NCI-H2107 treated with DMSO at 0.1 percent for 48 hours (cell line): Measurements from ENCODE around the gene DRAP1.
"Not testable (repeated sequence)": the region's sequence is repeated elsewhere in the genome, so short reads cannot be mapped to it uniquely, and the experiment has no call there.

Experiments used
- DNase-seq: peaks from one replicate; lab custom pipeline; 2025; ENCODE audit not compliant: unreplicated experiment; lab: John Stamatoyannopoulos, UW

Gene DRAP1

DNA sequence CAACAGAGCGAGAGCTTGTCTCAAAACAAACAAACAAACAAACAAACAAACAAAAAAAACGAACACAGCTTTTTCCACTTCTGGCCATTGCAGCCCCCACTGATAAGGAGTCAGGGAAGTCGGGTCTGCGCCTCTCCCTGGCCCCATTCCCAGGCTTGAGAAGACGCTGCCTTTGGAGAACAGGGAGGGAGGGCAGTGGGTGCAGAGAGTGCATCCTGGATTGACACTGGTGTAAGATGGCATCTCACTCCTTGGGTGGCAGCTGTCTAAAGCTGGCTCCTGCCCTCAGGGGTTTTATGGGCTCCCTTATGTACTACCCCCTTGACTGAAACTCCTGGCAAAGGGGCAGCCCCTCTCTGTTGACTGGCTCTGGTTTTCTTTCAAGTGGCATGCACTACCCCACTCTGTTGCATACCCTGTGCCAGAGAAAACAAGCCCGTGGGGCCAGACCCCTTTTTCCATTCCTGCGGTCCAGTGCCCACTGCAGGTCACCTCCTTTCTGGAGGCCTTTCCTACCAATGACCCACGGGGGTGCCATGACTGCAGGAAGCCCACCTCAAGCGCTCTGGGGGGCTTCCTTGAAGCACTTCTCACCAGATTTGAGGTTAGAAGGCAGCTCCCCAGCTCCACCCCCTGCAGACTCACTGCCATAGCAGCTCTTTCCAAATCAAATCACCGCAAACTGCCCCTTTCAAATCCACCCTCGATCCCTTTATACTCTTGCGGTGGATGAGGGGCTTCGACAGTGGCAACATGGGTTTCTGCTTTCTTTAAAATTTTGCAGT lies 12.7 kb downstream of the DRAP1 start:
- no peak for DNase-seq

DNA sequence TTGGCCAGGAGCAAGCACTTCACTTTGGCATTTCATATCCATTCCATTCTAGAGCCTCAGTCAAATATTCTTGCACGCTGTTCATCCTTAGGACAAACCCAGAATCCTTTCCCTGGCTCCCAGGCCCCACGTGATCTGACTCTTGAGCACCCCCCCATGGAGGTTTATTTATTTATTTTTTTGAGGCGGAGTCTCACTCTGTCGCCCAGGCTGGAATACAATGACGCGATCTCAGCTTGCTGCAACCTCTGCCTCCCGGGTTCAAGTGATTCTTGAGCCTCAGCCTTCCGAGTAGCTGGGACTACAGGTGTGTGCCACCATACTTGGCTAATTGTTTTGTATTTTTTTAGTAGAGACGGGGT lies 13.3 kb downstream of the DRAP1 start:
- DNase-seq = no peak

DNA sequence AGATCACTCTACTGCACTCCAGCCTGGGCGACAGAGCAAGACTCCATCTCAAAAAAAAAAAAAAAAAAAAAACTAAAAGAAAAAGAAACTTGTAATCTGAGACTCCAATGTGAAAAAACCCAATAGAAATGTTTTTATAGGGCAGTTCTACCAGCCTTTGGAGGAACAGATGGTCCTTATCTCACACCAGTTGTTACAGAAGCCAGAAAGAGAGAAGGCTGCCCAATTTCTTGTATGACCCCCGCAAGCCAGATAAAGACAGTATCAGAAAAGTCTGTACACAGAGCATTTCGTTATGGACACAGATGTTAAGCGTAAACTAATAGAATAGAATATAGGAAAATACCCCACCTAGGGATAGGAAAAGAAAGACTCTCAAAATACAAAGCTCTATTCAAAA lies 14.8 kb downstream of the DRAP1 start:
- DNase-seq = no peak

DNA sequence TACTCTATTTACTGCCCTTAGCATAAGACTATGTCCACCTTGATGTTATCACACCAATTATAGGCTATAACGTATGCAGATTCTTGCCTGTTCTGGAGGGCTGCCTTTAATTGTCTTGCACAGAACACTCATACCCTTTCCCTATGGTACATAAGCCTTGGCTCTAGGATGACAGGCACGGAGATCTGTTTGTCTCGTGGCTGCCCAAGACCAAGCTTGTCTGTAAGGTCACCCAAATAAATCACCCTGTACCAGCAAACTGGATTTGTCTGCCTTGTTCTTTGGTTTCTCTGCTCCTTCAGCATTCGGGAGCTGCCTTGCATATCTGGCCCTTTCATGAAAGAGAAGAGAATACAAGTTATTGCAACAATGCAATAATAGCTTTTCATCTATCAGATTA lies 18.5 kb downstream of the DRAP1 start:
- no peak for DNase-seq

DNA sequence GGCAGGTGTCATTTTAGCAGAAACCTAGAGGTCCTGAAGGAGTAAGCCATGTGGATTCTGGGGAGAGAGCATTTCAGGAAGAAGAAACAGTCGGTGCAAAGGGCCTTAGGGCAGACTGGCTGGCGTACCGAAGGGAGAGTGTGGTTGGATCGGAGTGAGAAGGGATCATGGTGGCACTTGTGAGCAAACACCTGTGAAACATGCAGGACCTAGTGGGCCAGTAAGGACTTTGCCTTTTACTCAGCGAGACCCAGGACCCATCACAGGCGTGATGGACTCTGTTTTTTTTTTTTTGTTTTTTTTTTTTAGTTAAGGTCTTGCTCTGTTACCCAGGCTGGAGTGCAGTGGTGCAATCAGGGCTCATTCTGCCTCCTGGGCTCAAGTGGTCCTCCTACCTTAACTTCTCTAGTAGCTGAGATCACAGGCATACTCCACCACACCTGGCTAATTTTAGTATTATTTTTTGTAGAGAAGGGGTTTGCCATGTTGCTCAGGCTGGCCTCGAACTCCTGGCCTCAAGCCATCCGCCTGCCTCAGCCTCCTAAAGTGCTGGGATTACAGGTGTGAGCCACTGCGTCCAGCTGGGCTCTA lies 22.6 kb downstream of the DRAP1 start:
- DNase-seq = no peak

DNA sequence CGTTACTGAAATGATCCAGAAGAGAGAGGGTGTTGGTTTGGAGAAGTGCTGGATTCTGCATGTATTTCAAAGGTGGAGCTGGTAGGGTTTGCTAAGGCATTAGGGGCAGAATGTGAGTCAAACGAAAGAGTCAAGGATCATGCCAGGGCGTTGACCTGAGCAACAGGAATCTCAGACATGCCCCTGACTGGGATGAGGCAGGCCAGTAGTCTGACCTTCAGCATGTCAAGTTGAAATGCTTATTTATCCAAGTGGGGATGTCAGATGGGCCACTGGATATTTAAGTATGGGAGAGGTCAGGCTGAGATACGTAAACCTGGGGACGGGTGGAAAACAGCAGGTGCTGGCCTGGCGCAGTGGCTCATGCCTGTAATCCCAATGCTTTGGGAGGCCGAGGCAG lies 23.3 kb downstream of the DRAP1 start:
- no peak for DNase-seq

DNA sequence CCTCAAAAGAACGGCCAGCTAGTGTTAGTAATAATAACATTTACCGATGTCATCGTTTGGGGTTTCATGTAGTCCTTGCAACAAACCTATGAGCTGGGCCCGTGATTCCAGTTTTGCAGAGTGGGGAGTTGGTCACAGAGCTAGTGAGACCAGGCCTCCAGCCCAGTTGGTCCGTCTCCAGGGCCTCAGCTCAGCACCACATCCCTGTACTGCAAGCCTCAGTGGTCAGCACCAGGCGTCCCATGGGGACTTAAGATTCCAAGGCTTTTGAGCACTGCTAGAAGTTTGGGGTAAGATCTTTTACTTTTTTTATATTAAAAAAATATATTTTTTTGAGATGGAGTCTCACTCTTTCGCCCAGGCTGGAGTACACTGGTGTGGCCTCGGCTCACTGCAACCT lies 25.0 kb downstream of the DRAP1 start:
- no peak for DNase-seq

DNA sequence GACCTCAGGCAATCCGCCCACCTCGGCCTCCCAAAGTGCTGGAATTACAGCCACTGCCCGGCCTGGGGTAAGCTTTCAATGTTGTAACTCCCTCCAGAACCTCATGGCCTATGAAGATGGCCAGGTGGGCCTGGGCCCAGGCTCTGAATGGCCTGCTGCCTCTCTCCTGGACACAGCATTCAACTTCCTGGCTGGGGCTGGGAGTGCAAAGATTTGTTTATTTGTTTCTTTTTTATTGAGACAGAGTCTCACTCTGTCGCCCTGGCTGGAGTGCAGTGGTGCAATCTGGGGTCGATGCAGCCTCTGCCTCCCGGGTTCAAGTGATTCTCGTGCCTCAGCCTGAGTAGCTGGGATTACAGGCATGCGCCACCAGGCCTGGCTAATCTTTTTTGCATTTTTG lies 25.5 kb downstream of the DRAP1 start:
- DNase-seq = no peak

DNA sequence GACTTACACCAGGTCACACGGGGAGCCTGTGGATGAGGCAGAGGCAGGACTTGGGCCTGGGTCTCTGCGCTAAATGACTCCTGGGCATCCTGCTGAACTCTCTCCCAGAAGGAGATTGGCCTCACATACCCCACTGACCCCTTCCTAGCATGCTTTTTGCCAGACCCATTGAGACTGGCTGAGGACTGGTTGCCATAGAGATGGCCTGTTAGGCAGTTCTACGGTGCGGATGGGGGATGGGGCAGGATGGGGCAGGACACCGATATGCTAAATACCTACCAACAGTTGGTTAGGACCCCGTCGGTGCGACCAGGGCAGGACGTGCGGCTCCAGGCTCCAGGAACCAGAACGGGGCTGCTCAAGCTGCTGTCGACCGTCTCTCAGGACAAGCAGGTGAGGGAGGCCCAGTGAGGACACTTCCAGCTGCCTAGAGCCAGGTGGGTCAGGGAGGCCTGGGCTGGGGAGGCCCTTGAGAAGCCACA lies 26.2 kb downstream of the DRAP1 start, which contains the start of gene TSGA10IP:
TSS of gene TSGA10IP (plus strand) at position 51 of the 482 bp plus-strand sequence. CDS start at position 247, 196 bp downstream.
- no peak for DNase-seq

DNA sequence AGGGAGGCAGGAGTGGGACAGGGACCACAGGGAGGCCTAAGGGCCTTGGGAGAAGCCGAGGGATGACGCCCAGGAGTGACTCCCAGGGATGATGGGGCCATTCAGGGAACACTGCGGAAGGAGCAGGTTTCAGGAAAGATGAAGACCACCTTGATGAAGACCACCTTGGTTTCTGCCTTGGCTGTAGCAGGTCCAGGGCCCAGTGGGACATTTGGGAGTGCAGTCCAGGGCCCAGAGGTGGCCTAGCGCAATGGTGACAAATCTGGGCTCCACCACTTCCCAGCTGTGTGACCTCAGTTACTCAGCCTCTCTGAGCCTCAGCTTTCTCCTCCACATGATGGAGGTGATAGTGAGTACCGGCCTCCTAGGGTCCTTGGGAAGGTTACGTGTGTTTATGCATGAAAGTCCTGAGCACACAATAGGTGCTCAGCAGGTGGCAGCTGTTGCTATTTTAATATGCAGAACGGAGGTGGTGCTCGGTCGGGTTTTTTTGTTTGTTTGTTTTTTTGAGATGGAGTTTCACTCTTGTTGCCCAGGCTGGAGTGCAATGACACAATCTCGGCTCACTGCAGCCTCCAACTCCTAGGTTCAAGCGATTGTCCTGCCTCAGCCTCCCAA lies 26.8 kb downstream of the DRAP1 start:
- DNase-seq = no peak

DNA sequence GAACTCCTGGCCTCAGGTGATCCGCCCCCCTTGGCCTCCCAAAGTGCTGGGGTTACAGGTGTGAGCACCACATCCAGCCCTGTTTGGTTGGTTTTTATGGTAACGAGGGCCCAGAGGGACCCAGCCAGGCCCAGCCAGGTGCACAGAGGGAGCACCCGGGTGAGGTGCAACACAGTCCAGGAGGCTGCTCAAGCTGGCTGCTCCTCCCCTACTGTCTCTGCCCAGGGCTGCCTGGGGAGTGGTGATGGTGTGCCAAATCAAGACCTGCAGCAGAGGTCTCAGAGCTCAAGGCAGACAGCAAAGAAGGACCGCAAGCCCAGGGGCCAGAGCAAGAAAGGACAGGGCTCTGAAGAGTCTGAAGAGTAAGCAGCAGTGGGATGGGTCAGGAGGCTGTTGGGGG lies 27.4 kb downstream of the DRAP1 start:
- no peak for DNase-seq

DNA sequence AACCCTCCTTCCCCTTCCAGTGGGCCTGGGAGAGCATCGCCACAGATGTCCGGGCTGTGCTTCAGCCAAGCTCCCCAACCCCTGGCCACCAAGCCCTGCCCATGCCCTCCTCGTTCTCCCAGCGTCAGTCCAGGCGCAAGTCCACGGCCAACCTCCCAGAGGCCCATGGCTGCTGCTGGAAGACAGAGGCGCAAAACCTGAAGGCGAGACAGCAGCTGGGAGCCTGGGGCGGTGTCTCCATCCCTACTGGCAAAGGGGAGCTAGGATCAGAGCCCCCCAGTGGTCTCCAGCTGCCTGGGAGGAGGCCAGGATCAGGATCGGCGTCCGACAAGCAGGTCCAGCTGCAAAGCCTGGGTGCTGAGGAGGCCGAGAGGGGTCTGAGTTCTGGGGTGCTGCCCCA lies 27.9 kb downstream of the DRAP1 start:
- no peak for DNase-seq

DNA sequence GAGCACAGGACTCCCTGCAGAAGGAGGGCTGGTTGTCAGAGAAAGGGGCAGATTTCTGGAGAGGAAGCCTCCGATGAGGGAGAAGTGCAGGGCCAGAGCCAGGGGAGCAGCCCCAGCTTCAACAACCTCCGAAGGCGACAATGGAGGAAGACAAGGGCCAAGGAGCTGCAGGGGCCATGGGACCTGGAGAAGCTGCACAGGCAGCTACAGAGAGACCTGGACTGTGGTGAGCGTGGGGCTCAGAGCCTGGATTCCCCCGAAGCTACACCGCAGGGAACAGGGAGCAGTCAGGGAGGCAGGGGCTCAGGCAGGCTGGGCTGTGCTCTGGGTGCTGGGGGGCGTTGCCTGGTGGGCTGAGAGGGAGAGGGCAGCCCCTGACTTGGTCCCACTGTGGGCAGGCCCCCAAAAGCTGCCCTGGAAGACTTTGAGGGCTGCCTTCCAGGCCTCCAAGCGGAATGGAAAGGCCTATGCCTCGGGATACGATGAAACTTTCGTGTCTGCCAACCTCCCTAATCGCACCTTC lies 28.4 kb downstream of the DRAP1 start:
- DNase-seq = no peak

DNA sequence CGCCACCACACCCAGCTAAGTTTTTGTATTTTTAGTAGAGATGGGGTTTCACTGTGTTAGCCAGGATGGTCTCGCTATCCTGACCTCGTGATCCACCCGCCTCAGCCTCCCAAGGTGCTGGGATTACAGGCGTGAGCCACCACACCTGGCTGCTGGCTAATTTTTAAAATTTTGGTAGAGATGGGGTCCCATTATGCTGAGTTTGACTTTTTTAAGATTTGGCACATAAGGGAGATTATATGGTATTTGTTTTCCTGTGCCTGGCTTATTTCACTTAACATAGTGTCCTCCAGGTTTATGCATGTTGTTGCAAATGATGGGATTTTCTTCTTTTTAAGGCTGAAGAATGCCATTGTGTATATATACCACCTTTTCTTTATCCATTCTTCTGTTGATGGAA lies 31.5 kb downstream of the DRAP1 start:
- DNase-seq = not testable (repeated sequence)

DNA sequence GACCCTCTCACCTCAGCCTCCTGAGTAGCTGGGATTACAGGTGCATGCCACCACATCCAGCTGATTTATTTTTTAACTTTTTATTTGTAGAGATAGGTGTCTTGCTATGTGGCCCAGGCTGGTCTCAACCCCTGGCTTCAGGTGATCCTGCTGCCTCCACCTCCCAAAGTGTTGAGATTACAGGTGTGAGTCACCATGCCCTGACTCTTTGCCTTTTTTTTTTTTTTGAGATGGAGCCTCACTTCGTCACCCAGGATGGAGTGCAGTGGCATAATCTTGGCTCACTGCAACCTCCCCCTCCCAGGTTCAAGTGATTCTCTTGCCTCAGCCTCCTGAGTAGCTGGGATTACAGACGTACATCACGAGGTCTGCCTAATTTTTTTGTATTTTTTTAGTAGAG lies 32.4 kb downstream of the DRAP1 start:
- not testable (repeated sequence) for DNase-seq

DNA sequence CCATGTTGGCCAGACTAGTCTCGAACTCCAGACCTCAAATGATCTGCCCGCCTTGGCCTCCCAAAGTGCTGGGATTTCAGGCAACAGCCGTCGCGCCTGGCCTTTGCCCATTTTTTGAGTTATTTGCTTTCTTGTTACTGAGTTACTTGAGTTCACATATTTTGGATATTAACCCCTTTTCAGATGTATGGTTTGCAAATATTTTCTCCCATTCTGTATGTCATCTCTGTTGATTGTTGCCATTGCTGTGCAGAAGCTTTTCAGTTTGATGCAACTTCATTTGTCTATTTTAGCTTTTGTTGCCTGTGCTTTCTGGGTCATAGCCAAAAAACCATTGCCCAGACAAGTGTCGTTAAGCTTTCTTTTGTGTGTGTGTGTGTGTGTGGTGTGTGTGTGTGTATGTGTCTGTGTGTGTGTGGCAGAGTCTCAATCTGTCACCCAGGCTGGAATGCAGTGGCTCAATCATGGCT lies 32.9 kb downstream of the DRAP1 start:
- DNase-seq = no peak

DNA sequence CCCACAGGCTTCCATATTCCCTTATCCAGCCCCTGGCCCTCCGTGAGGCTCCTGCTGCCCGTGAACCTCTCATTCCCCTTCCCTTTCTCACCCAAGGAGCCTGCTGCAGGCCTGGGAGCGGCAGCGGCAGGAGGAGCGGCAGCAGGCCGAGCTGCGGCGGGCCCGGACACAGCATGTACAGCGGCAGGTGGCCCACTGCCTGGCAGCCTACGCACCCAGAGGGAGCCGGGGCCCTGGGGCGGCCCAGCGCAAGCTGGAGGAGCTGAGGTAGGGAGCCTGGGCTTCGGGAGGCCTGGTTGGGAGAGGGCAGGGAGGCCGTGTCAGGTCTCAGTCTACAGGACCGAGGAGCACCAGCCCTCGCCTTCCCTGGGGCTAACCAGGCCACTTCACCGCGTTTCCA lies 34.2 kb downstream of the DRAP1 start:
- DNase-seq = no peak

DNA sequence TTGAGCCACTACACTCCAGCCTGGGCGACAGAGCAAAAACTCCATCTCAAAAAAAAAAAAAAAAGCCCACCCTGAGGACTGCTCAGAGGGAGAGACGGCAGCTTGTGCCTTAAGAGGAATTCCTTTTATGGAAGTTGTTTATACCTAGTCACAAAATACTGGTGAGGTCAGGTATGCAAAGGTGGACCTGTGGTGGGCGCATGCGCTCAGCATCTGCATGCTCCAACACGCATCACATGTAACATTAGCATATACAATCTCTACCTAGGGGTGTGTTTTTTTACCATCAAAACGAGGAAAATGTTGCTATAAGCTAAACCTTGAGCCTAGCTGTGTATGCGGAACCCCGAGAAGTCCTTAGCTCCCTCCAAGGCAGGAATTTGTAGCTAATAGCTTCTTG lies 35.5 kb downstream of the DRAP1 start:
- no peak for DNase-seq

DNA sequence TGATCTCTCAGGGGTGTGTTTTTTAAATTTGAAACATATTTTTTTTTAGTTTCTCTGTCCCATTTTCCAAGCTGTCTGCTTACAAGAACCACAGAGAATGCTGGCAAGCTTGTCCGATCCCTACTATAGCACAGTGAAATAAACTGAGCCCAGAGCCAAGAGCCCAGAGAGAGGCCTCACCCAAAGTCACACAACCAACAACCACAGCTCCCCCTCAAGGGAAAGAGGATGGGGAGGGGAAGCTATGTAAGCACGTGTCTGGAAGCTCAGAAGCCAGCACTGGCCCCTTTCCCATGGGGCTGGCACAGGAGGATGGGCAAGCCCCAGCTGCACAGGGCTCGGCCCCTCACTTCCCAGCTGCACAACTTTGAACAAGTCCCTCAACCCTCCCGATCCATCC lies 39.1 kb downstream of the DRAP1 start:
- no peak for DNase-seq

DNA sequence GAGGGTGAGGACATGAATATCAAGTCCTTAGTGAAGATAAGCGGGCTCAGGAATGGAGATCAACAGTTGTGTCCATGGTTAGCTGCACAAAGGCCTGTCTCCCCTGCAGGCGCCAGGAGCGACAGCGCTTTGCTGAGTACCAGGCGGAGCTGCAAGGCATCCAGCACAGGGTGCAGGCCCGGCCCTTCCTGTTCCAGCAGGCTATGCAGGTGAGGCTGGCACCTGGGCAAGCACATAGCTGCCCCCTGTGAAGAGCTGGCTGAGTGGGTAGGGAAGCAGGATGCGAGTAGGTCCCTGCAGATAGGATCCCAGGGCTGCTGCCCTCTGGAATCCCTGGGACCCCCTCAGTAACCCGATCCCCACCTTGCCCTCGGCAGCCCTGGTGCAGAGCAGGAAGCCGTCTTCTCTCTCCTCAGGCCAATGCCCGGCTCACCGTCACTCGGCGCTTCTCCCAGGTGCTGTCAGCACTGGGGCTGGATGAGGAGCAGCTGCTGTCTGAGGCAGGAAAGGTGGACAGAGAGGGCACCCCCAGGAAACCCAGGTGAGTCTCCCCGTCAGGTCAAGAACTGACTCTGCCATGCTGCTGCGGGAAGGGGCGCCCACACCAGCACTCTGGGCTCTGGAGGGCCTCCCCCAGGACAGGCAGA lies 39.7 kb downstream of the DRAP1 start:
- no peak for DNase-seq

DNA sequence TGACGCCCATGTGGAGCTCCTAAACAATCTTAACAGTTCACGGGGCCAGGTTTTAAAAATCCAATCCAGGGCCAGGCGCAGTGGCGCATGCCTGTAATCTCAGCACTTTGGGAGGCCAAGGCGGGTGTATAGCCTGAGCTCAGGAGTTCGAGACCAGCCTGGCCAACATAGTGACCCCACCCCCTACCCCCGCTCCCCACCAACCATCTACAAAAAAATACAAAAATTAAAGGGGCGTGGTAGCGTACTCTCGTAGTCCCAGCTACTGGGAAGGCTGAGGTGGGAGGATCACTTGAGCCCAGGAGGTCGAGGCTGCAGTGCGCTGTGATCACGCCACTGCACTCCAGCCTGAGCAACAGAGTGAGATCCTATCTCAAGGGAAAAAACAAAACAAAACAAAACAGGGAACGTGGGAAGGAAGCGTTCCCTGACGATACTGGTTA lies 41.6 kb downstream of the DRAP1 start:
- DNase-seq = no peak
